Loucy (cell line): ENCODE data around the gene MGMT.

Experiments used
- H2AFZ ChIP-seq: fragments of 200-600 bp; sonication (generic); 2 replicates; pipeline ENCODE4 v1.6.0; 2016; ENCODE audit warnings: antibody characterized with exemption, mild to moderate bottlenecking, low read length, moderate library complexity
- H3F3A ChIP-seq: fragments of 200-600 bp; 2 replicates; pipeline ENCODE4 v1.6.0; 2016; ENCODE audit warnings: antibody characterized with exemption, low read depth, mild to moderate bottlenecking
- H3K27me3 ChIP-seq: fragments of 200-600 bp; sonication (generic); 2 replicates; pipeline ENCODE4 v1.6.1; 2014; ENCODE audit warnings: low read length, mild to moderate bottlenecking; ENCODE audit not compliant: insufficient read depth, poor library complexity, severe bottlenecking
- H3K36me3 ChIP-seq: fragments of 200-600 bp; sonication (generic); 2 replicates; pipeline ENCODE4 v1.6.1; 2016; ENCODE audit warnings: low read length; ENCODE audit not compliant: insufficient read depth
- H3K4me1 ChIP-seq: fragments of 200-600 bp; sonication (generic); 2 replicates; pipeline ENCODE4 v1.5.1; 2014; ENCODE audit warnings: low read length, mild to moderate bottlenecking; ENCODE audit not compliant: insufficient read depth, poor library complexity, severe bottlenecking
- H3K4me2 ChIP-seq: fragments of 200-600 bp; sonication (generic); 2 replicates; pipeline ENCODE4 v1.6.0; 2014; ENCODE audit warnings: antibody characterized with exemption, low read length, low read depth, mild to moderate bottlenecking; ENCODE audit not compliant: poor library complexity, severe bottlenecking
- H3K4me3 ChIP-seq: fragments of 200-600 bp; sonication (generic); 2 replicates; pipeline ENCODE4 v1.5.1; 2014; ENCODE audit warnings: low read length, mild to moderate bottlenecking, mixed read lengths; ENCODE audit not compliant: poor library complexity, severe bottlenecking
- H3K79me2 ChIP-seq: fragments of 200-600 bp; sonication (generic); 2 replicates; pipeline ENCODE4 v1.6.1; 2014; ENCODE audit warnings: low read length; ENCODE audit not compliant: insufficient read depth
- H3K9ac ChIP-seq: fragments of 200-600 bp; sonication (generic); 2 replicates; pipeline ENCODE4 v1.6.0; 2014; ENCODE audit warnings: mild to moderate bottlenecking, low read depth, low read length, moderate library complexity; ENCODE audit not compliant: poor library complexity, severe bottlenecking
- H3K9me2 ChIP-seq: fragments of 200-600 bp; sonication (generic); replicated peaks from 2 replicates; pipeline ENCODE4 v1.6.1; 2016; ENCODE audit warnings: low read depth, low read length, mixed read lengths
- H3K9me3 ChIP-seq: fragments of 200-600 bp; sonication (generic); 2 replicates; pipeline ENCODE4 v1.6.1; 2014; ENCODE audit warnings: mild to moderate bottlenecking, antibody characterized with exemption, low read length, low read depth; ENCODE audit not compliant: insufficient read depth
- H4K20me1 ChIP-seq: fragments of 200-600 bp; sonication (generic); 2 replicates; pipeline ENCODE4 v1.6.0; 2014; ENCODE audit warnings: antibody characterized with exemption, low read length, mild to moderate bottlenecking; ENCODE audit not compliant: insufficient read depth, poor library complexity, severe bottlenecking
- EZH2phosphoT487 ChIP-seq: fragments of 200-600 bp; IDR thresholded peaks from 2 replicates; pipeline ENCODE4 v1.6.1; 2018; ENCODE audit warnings: antibody characterized with exemption, mild to moderate bottlenecking, moderate library complexity, borderline replicate concordance
- TF ChIP-seq, protein P1 (sequence below): fragments of 200-600 bp; sonication (generic); conservative IDR thresholded peaks from 2 replicates; pipeline ENCODE4 v1.5.1; 2014; ENCODE audit warnings: mild to moderate bottlenecking, antibody characterized with exemption, low read length

Gene MGMT

DNA sequence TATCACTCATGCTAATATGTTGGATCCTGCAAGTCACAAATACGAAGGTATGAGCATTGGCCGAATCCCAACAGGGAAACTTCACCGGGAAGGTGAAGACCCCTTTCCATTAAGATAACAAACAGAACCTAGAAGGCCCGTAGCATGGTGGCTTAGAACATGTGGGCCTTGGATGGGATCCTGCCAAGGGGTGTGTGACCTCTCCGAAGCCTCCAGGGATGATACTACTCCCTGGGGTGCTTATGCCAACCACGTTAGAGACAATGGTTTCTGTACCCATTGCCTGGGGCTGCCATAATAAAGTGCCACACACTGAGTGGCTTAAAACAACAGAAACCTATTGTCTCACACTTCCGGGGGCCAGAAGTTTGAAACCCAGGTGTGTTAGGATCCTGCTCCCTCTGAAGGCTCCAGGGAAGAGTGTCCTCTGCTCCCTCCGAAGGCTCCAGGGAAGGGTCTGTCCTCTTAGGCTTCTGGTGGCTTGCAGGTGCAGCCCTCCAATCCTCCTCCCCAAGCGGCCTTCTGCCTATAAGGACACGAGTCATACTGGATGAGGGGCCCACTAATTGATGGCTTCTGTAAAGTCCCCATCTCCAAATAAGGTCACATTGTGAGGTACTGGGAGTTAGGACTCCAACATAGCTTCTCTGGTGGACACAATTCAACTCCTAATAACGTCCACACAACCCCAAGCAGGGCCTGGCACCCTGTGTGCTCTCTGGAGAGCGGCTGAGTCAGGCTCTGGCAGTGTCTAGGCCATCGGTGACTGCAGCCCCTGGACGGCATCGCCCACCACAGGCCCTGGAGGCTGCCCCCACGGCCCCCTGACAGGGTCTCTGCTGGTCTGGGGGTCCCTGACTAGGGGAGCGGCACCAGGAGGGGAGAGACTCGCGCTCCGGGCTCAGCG, 992 bp upstream of the MGMT start:
- H2AFZ ChIP-seq, result peak overlapping the region; percentile 85

DNA sequence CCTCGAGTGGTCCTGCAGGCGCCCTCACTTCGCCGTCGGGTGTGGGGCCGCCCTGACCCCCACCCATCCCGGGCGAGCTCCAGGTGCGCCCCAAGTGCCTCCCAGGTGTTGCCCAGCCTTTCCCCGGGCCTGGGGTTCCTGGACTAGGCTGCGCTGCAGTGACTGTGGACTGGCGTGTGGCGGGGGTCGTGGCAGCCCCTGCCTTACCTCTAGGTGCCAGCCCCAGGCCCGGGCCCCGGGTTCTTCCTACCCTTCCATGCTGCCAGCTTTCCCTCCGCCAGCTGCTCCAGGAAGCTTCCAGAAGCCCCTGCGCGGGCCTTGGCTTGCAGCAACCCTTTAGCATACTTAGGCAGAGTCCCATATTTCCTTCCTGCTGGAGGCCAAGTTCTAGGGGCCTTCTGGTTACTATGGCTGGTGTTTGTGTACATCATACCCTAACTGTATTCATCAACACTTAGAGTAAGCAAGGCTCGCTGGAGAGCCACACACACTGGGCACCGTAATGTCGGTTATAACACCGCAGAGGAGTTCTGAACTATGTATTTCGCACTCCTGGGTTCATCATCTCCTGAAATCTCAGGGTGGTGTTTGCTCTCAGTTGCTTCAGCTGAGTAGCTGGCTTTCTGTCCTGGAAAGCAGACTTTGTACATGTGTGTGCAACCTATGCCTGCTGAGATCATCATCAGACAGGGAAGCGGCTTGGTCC, 471 bp downstream of the MGMT start:
- H4K20me1 ChIP-seq, result no peaks in the 10 kb centered on the region
- no peaks in the 10 kb centered on the region for H3F3A ChIP-seq
- H3K9ac ChIP-seq, result peak overlapping the region; percentile 95
- H3K4me1 ChIP-seq, result peaks cover 26% of the 10 kb centered on the region
- peak overlapping the region; percentile 80 for H2AFZ ChIP-seq
- peak overlapping the region; percentile 87 for H3K4me2 ChIP-seq
- H3K4me3 ChIP-seq, result peak overlapping the region; percentile 84
- no peaks in the 10 kb centered on the region for H3K27me3 ChIP-seq
- peaks cover 15% of the 10 kb centered on the region for H3K79me2 ChIP-seq
- H3K9me3 ChIP-seq, result no peaks in the 10 kb centered on the region
- TF ChIP-seq, protein P1, sequence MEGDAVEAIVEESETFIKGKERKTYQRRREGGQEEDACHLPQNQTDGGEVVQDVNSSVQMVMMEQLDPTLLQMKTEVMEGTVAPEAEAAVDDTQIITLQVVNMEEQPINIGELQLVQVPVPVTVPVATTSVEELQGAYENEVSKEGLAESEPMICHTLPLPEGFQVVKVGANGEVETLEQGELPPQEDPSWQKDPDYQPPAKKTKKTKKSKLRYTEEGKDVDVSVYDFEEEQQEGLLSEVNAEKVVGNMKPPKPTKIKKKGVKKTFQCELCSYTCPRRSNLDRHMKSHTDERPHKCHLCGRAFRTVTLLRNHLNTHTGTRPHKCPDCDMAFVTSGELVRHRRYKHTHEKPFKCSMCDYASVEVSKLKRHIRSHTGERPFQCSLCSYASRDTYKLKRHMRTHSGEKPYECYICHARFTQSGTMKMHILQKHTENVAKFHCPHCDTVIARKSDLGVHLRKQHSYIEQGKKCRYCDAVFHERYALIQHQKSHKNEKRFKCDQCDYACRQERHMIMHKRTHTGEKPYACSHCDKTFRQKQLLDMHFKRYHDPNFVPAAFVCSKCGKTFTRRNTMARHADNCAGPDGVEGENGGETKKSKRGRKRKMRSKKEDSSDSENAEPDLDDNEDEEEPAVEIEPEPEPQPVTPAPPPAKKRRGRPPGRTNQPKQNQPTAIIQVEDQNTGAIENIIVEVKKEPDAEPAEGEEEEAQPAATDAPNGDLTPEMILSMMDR, result no peak
- TF ChIP-seq EZH2phosphoT487, result no peak
- H3K36me3 ChIP-seq, result no peaks in the 10 kb centered on the region
- no peaks in the 10 kb centered on the region for H3K9me2 ChIP-seq

More for the DNA sequence above, 992 bp upstream of the MGMT start:
- H3K4me2 ChIP-seq, result peak overlapping the region; percentile 87
- no peaks in the 10 kb centered on the region for H3K9me2 ChIP-seq
- H4K20me1 ChIP-seq, result no peaks in the 10 kb centered on the region
- H3K4me3 ChIP-seq, result peak overlapping the region; percentile 77
- peaks cover 15% of the 10 kb centered on the region for H3K79me2 ChIP-seq
- H3K4me1 ChIP-seq, result peaks cover 15% of the 10 kb centered on the region
- H3K27me3 ChIP-seq, result no peaks in the 10 kb centered on the region
- peak overlapping the region; percentile 81 for H3K9ac ChIP-seq
- TF ChIP-seq EZH2phosphoT487, result no peak
- TF ChIP-seq, protein P1, result no peak
- H3K36me3 ChIP-seq, result no peaks in the 10 kb centered on the region
- H3F3A ChIP-seq, result no peaks in the 10 kb centered on the region
- no peaks in the 10 kb centered on the region for H3K9me3 ChIP-seq

DNA sequence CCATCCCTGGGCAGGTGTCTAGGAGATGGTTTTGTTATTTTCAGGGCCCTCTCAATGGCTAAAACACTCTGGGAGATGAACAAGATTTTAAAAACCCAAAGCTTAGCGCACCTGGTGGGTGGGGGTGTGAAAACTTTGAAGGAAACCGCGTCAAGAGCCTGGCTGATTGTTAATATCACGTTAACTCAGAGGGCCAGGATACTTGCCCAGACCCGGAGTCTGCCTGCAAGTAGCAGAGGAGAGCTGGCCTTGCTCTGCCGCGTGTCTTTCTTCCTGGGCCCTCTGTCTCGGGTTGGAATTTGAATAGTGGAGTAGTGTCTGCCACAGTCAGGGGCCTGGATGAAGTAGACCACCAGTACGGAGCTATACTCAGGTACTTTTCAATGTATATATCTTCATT, 1.1 kb downstream of the MGMT start:
- Histone ChIP-seq H3K9me3 (no peaks in the 10 kb centered on the region), H3K4me3 (peak overlapping the region; percentile 84), H3K4me1 (peaks cover 26% of the 10 kb centered on the region), H3K4me2 (peak overlapping the region; percentile 87), H3K36me3 (no peaks in the 10 kb centered on the region), H4K20me1 (no peaks in the 10 kb centered on the region), H3K9ac (peak overlapping the region; percentile 95), H3K27me3 (no peaks in the 10 kb centered on the region), H3K9me2 (no peaks in the 10 kb centered on the region), H3F3A (no peaks in the 10 kb centered on the region), H2AFZ (no peak overlapping the region), H3K79me2 (peaks cover 17% of the 10 kb centered on the region)
- no peak for TF ChIP-seq EZH2phosphoT487
